Measurements from ENCODE around the gene XNDC1N. TPM values are rescaled to one million over a fixed set of nuclear protein-coding genes. Genes with fewer than 3 reads are reported as not detected.
A peak's percentile ranks its signal among the peaks of the same experiment; 100 is the strongest.

The XNDC1N gene
- total and polyA plus RNA-seq, 2 of the 13 experiments (the other 11 are each of a cell fraction or from before 2014, with no cell fraction given) = 3.4 to 7.5 TPM

DNA sequence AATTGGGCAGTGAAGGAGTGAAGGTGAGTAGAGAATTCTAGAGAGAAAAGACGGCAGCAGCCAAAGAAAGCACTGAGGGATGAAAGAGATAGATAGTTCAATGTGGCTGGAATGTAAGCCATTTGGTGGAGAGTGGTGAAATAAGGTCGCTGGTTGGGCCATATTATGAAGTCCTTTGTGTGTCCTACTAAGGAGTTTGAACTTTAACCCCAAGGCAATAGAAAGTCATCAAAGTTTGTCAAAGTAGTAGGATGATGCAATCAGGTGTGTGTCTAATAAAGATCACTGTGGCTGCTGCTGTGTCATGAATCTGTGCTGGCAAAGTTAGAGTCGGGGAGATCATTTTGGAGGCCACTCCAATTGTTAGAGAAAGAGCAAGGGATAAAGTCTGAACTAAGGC, 19.1 kb upstream of the XNDC1N start (continued):
- 0 out of 2 replicates have a peak, but pooled peaks have one; percentile 17 for TF ChIP-seq ZBTB46 (CRISPR knock-in tag; IDR thresholded peaks at IDR 0.05; ENCODE audit: borderline replicate concordance)
- peak; percentile 40; the same call in 1 of the 2 replicates for TF ChIP-seq ZBTB7B (CRISPR knock-in tag; IDR thresholded peaks at IDR 0.05)
- TF ChIP-seq RXRB (CRISPR knock-in tag; IDR thresholded peaks at IDR 0.05; ENCODE audit: borderline replicate concordance) = peak; percentile 93
- TF ChIP-seq ZNF646 (CRISPR knock-in tag; IDR thresholded peaks at IDR 0.05) = peak; percentile 77; the same call in 1 of the 2 replicates
- peak; percentile 80 for TF ChIP-seq FOSL2 (CRISPR knock-in tag; IDR thresholded peaks at IDR 0.05)
- TF ChIP-seq HOXD1 (CRISPR knock-in tag; IDR thresholded peaks at IDR 0.05) = no peak
- TF ChIP-seq, protein P1, sequence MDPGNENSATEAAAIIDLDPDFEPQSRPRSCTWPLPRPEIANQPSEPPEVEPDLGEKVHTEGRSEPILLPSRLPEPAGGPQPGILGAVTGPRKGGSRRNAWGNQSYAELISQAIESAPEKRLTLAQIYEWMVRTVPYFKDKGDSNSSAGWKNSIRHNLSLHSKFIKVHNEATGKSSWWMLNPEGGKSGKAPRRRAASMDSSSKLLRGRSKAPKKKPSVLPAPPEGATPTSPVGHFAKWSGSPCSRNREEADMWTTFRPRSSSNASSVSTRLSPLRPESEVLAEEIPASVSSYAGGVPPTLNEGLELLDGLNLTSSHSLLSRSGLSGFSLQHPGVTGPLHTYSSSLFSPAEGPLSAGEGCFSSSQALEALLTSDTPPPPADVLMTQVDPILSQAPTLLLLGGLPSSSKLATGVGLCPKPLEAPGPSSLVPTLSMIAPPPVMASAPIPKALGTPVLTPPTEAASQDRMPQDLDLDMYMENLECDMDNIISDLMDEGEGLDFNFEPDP (CRISPR knock-in tag; conservative IDR thresholded peaks at IDR 0.05) = no peak
- peak; percentile 76 for TF ChIP-seq IRF2 (CRISPR knock-in tag; IDR thresholded peaks at IDR 0.05)
- TF ChIP-seq ONECUT2 (CRISPR knock-in tag; IDR thresholded peaks at IDR 0.05) = no peak
- no peak for TF ChIP-seq ZNF251 (CRISPR knock-in tag; IDR thresholded peaks at IDR 0.05)
- TF ChIP-seq PRMT3 (CRISPR knock-in tag; IDR thresholded peaks at IDR 0.05; ENCODE audit: borderline replicate concordance, low read depth) = no peak
- peak; percentile 30; the same call in 1 of the 2 replicates for TF ChIP-seq EHMT2 (IDR thresholded peaks at IDR 0.05; ENCODE audit: borderline replicate concordance, low read depth, low read length)
- TF ChIP-seq HMG20B (CRISPR knock-in tag; conservative IDR thresholded peaks at IDR 0.05) = peak; percentile 89
- TF ChIP-seq, protein P2, sequence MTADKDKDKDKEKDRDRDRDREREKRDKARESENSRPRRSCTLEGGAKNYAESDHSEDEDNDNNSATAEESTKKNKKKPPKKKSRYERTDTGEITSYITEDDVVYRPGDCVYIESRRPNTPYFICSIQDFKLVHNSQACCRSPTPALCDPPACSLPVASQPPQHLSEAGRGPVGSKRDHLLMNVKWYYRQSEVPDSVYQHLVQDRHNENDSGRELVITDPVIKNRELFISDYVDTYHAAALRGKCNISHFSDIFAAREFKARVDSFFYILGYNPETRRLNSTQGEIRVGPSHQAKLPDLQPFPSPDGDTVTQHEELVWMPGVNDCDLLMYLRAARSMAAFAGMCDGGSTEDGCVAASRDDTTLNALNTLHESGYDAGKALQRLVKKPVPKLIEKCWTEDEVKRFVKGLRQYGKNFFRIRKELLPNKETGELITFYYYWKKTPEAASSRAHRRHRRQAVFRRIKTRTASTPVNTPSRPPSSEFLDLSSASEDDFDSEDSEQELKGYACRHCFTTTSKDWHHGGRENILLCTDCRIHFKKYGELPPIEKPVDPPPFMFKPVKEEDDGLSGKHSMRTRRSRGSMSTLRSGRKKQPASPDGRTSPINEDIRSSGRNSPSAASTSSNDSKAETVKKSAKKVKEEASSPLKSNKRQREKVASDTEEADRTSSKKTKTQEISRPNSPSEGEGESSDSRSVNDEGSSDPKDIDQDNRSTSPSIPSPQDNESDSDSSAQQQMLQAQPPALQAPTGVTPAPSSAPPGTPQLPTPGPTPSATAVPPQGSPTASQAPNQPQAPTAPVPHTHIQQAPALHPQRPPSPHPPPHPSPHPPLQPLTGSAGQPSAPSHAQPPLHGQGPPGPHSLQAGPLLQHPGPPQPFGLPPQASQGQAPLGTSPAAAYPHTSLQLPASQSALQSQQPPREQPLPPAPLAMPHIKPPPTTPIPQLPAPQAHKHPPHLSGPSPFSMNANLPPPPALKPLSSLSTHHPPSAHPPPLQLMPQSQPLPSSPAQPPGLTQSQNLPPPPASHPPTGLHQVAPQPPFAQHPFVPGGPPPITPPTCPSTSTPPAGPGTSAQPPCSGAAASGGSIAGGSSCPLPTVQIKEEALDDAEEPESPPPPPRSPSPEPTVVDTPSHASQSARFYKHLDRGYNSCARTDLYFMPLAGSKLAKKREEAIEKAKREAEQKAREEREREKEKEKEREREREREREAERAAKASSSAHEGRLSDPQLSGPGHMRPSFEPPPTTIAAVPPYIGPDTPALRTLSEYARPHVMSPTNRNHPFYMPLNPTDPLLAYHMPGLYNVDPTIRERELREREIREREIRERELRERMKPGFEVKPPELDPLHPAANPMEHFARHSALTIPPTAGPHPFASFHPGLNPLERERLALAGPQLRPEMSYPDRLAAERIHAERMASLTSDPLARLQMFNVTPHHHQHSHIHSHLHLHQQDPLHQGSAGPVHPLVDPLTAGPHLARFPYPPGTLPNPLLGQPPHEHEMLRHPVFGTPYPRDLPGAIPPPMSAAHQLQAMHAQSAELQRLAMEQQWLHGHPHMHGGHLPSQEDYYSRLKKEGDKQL (CRISPR knock-in tag; IDR thresholded peaks at IDR 0.05; ENCODE audit: low read depth) = 0 out of 2 replicates have a peak, but pooled peaks have one; percentile 59
- peak; percentile 54 for TF ChIP-seq MAFF (IDR thresholded peaks at IDR 0.05; ENCODE audit: low read depth, low read length)
